Muscle layer of duodenum (tissue), 2 donors: ENCODE data around the gene FAM174C.

ENCODE experiments used
- H3K27ac ChIP-seq: one replicate; pipeline ENCODE4 v1.7.0; 2013; ENCODE audit warnings: mild to moderate bottlenecking, low read length
- H3K27me3 ChIP-seq: one replicate; pipeline ENCODE4 v1.7.0; 2013; ENCODE audit warnings: low read depth, mild to moderate bottlenecking, control low read depth, low read length
- H3K36me3 ChIP-seq, 2 donors: one replicate each; pipeline ENCODE4 v1.7.0; 2013; ENCODE audit warnings: low read length in 2 of 2, control low read depth in 1 of 2, mild to moderate bottlenecking in 1 of 2; ENCODE audit not compliant: insufficient read depth in 2 of 2, control insufficient read depth in 1 of 2
- H3K4me1 ChIP-seq, 2 donors: one replicate each; pipeline ENCODE4 v1.7.0; 2013; ENCODE audit warnings: low read length in 2 of 2, mild to moderate bottlenecking in 2 of 2, control low read depth in 1 of 2, moderate library complexity in 1 of 2; ENCODE audit not compliant: insufficient read depth in 2 of 2, control insufficient read depth in 1 of 2
- H3K4me3 ChIP-seq, 2 donors: one replicate each; pipeline ENCODE4 v1.7.0; 2013; ENCODE audit warnings: low read length in 2 of 2, low read depth in 1 of 2, mild to moderate bottlenecking in 1 of 2
- H3K9me3 ChIP-seq, 2 donors: one replicate each; pipeline ENCODE4 v1.7.0; 2013; ENCODE audit warnings: low read length in 2 of 2, control low read depth in 1 of 2, mild to moderate bottlenecking in 1 of 2; ENCODE audit not compliant: control insufficient read depth in 1 of 2
- donor health status: healthy.

Gene FAM174C

DNA sequence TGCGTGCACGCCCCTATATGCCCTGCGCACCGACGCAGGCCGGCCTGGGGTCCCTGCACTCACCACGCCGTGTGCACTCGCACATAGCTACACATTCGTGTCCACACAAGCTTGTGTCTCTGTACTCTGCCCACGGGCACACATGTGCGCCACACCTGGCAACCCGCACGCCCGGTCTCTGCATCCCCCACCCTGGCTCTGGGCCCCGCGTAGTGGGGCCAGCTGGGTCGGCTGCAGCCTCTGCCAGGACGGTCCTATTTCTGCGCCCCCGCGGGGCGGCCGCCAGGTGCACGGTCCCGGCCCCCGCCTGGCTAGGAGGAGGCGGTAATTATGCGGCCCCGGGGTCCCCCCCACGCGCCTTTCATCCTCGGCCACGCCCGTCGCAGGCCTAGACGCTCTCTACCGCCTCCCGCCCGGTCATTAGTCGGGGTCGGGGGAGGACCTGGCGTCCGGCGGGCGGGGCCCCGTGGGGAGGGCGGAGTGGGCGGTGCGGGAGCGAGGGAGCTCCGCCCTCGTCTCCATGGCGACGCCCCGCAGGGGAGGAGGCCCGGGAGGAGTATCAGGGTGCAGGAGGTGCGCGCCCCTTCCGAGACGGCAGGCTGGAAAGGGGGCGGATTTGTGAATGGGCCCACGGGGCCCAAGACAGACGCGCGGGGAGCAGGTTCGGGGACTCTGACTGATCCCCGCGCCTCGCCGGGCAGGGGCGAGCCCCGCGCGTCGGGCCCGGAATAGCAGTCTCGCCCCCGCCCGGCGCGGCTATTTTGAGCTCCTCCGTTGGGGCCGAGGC, 9.0 kb upstream of the FAM174C start:
- Histone ChIP-seq H3K9me3 (no peaks in the 10 kb centered on the region), H3K4me3 (peak overlapping the region; percentile 16 to 61), H3K27me3 (no peaks in the 10 kb centered on the region), H3K4me1 (peaks cover 24 to 69% of the 10 kb centered on the region in 2 donors), H3K27ac (peak overlapping the region; percentile 63), H3K36me3 (peaks cover 6 to 7% of the 10 kb centered on the region in 2 donors)

DNA sequence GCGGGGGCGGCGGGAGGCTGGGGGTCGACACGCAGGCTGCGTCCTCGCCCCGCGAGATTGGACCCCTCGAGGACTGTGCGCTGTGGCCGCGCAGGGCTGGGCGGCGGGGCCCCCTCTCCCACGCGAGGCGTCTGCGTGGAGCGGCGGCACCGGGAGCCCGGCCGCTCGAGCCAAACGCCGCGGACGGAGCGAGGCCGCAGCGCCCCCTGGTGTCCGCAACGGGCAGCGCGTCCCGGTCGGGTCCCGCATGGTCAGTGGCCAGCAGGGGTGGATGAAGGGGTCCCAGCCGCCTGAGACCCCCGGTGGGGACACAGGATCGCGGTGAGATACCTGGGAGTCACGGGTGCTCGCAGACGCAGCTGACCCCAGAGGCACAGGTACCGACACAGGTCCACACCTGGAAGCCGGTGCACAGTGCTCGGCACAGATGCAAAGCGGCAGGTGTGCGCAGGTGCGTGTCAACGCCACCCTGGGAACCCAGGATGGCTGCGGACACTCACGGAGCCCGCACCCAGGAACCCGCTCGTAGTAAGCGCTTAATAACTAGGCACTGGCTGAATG, 8.3 kb upstream of the FAM174C start:
- Histone ChIP-seq H3K27me3 (no peaks in the 10 kb centered on the region), H3K36me3 (peaks cover 13% of the 10 kb centered on the region in 2 donors), H3K27ac (no peak overlapping the region), H3K4me3 (peak overlapping the region; percentile 37 to 61), H3K9me3 (no peaks in the 10 kb centered on the region), H3K4me1 (peaks cover 24 to 69% of the 10 kb centered on the region in 2 donors)

- H3K27ac ChIP-seq = no peak overlapping the region
- H3K27me3 ChIP-seq = no peaks in the 10 kb centered on the region
- H3K4me1 ChIP-seq = peaks cover 26 to 69% of the 10 kb centered on the region in 2 donors
- peak overlapping the region; percentile 37 to 61 for H3K4me3 ChIP-seq
- H3K36me3 ChIP-seq = peaks cover 20% of the 10 kb centered on the region in 2 donors
- H3K9me3 ChIP-seq = no peaks in the 10 kb centered on the region
Measured at GRCh38 chr19:1267477-1268225, 7.7 kb upstream of the FAM174C start.

DNA sequence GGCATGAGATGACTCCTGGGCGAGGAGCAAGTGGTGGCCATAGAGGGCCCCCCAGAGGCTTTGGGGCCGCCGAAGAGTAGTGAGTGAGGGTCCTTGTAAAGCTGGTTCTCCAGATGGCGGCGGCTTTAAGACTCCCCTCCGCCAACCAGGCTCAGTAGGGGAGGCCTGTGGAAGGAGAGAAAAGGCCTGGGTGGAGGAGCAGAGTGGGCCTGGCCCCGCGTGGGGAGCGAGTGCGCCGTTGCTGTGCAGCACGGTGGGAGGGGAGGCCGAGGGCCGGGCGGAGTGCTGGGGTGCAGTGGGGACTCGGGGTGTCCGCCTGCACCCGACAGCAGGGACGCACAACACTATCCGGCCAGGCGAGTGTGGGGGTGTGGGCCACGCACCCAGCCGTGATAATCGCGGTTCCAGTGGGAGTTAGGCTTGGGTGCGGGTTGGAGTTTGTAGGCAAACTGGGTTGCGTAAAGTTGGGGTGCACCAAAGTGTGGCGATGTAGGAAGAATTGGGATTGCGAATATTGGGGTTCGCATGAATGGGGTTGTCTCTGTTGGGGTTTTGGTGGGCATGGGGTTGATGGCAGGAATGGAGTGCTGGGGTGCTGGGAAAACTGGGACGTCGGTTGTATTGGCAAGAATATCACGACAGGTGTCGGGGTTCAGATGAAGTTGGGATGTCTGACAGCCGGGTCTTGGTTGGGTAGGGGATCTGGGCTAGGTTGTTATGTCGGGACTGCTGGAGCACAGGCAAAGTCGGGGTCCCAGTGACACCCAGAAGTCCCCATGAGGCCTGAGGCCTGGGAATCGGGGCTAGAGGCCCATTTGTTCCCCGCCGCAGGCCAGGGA, 6.9 kb upstream of the FAM174C start:
- Histone ChIP-seq H3K4me3 (peak overlapping the region in 1 of 2 donors; percentile 7), H3K9me3 (no peaks in the 10 kb centered on the region), H3K27ac (peak overlapping the region; percentile 77), H3K36me3 (peaks cover 26 to 28% of the 10 kb centered on the region in 2 donors), H3K4me1 (peaks cover 26 to 76% of the 10 kb centered on the region in 2 donors), H3K27me3 (no peaks in the 10 kb centered on the region)

DNA sequence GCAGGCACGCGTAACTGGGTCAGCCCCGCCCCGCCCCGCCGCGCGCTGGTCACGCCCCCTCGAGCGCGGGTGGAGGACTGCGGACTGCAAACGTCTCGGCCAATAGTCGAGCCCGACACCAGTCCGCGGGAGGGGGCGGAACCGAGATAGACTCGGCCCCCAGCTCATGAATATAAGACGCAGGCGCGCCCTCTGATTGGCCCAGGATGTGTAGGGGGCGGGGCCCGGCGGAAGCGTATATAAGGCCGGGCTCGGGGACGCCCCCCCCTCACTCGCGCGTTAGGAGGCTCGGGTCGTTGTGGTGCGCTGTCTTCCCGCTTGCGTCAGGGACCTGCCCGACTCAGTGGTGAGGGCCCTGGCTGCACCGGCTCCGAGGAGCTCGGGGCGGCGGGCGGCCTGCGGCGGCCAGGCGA, 6.3 kb upstream of the FAM174C start, which contains the start of gene CIRBP:
Gene CIRBP, plus strand, starts transcription at position 268 of the 413 bp plus-strand sequence. CDS start 1,602 bp downstream, outside the sequence.
- Histone ChIP-seq H3K27ac (peak within 1 kb of the TSS; percentile 94), H3K36me3 (peaks cover 32 to 34% of the 10 kb centered on the region in 2 donors), H3K4me3 (peak within 1 kb of the TSS; percentile 90 to 95), H3K27me3 (no peaks in the 10 kb centered on the region), H3K9me3 (no peaks in the 10 kb centered on the region), H3K4me1 (peaks cover 26 to 83% of the 10 kb centered on the region in 2 donors)

DNA sequence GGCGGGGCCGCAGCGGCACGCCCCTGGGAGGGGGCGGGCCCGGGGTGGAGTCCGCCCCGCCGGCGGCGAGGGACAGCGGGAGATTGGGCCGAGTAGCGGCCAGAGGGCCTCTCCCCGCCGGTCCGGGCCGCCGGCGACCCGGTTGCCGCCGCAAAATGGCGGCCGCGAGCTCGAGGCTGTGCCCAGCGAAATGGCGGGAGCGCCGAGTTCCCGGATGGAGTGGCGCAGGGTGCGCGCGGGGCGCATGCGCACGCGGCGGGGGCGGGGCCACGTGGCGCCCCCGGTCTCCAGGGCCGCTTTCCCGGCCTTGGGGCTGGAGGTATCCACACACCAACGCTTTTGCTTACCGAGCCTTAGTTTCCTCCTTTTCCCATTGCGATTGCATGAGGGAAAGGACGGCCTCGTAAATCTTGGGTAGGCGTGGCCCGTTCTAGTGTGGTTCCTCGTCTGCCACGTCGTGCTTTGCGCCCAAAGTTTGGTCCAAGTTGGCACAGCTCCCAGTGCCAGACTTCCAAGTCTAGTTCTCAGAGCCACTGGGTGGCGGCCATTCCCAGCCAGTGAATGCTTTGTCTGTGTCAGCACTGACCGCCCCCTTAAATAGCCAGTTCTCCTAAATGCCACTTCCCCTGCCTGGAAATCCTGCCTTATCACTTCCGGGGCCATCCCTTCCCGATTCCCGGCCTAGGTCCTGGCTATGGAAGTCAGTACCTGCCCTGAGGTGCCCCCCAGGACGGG, 5.7 kb upstream of the FAM174C start:
- H3K9me3 ChIP-seq = no peaks in the 10 kb centered on the region
- peak overlapping the region; percentile 94 for H3K27ac ChIP-seq
- no peaks in the 10 kb centered on the region for H3K27me3 ChIP-seq
- H3K4me1 ChIP-seq = peaks cover 26 to 88% of the 10 kb centered on the region in 2 donors
- peak overlapping the region; percentile 90 to 95 for H3K4me3 ChIP-seq
- peaks cover 35 to 38% of the 10 kb centered on the region in 2 donors for H3K36me3 ChIP-seq

- Histone ChIP-seq H3K9me3 (no peaks in the 10 kb centered on the region), H3K36me3 (peaks cover 35 to 43% of the 10 kb centered on the region in 2 donors), H3K27me3 (no peaks in the 10 kb centered on the region), H3K4me3 (peak overlapping the region; percentile 90 to 95), H3K4me1 (peaks cover 26 to 89% of the 10 kb centered on the region in 2 donors), H3K27ac (peak overlapping the region; percentile 94)
Measured at GRCh38 chr19:1270213-1270853, 5.0 kb upstream of the FAM174C start.

- H3K4me3 ChIP-seq = peak overlapping the region; percentile 90 to 95
- peaks cover 26 to 85% of the 10 kb centered on the region in 2 donors for H3K4me1 ChIP-seq
- no peaks in the 10 kb centered on the region for H3K27me3 ChIP-seq
- no peaks in the 10 kb centered on the region for H3K9me3 ChIP-seq
- peak overlapping the region; percentile 94 for H3K27ac ChIP-seq
- peaks cover 35 to 43% of the 10 kb centered on the region in 2 donors for H3K36me3 ChIP-seq
Measured at GRCh38 chr19:1270854-1271527, 4.3 kb upstream of the FAM174C start.

- Histone ChIP-seq H3K4me1 (peaks cover 26 to 85% of the 10 kb centered on the region in 2 donors), H3K36me3 (peaks cover 35 to 43% of the 10 kb centered on the region in 2 donors), H3K27me3 (no peaks in the 10 kb centered on the region), H3K9me3 (no peaks in the 10 kb centered on the region), H3K4me3 (peak overlapping the region; percentile 90 to 95), H3K27ac (peak overlapping the region; percentile 94)
Measured at GRCh38 chr19:1271528-1272422, 3.6 kb upstream of the FAM174C start.
